Testis (tissue), 3 donors: ENCODE data around the gene SINHCAF. TPM values are rescaled to one million over a fixed set of nuclear protein-coding genes. Genes with fewer than 3 reads are reported as not detected.

Experiments
- DNase-seq: peaks from one replicate; pipeline ENCODE4 v3.0.0-alpha.2; 2019
- H3K27ac ChIP-seq, 2 donors: fragments of 200-600 bp; sonication (generic); one replicate each; pipeline ENCODE4 v1.5.1; 2019
- H3K27me3 ChIP-seq: fragments of 200-600 bp; sonication (generic); one replicate; pipeline ENCODE4 v1.5.1; 2019
- H3K36me3 ChIP-seq: fragments of 200-600 bp; sonication (generic); one replicate; pipeline ENCODE4 v1.5.1; 2017; ENCODE audit warnings: low read depth; ENCODE audit errors: missing control alignments
- H3K4me1 ChIP-seq: fragments of 200-600 bp; sonication (generic); one replicate; pipeline ENCODE4 v1.5.1; 2019
- H3K4me3 ChIP-seq, 2 donors: fragments of 200-600 bp; sonication (generic); one replicate each; pipeline ENCODE4 v1.5.1; 2017 to 2019
- H3K9me3 ChIP-seq: fragments of 200-600 bp; sonication (generic); one replicate; pipeline ENCODE4 v1.5.1; 2017
- CTCF ChIP-seq, 3 experiments: fragments of 450-650 bp in 2 of 3; fragments of 200-600 bp in 1 of 3; sonication (generic) in 1 of 3; IDR thresholded peaks; one replicate each; pipeline ENCODE4 v1.5.1; 2016 to 2019; ENCODE audit warnings: antibody characterized with exemption in 3 of 3, mild to moderate bottlenecking in 2 of 3, moderate library complexity in 1 of 3
- POLR2A ChIP-seq: fragments of 450-650 bp; IDR thresholded peaks from one replicate; pipeline ENCODE4 v1.6.1; 2017; ENCODE audit warnings: antibody characterized with exemption, mild to moderate bottlenecking, moderate library complexity
- WGBS, 2 donors: methylation state at CpG; one replicate each; pipeline ENCODE4 v1.1.5; 2018; 5-methylcytosine and 5-hydroxymethylcytosine counted together
- intact Hi-C: fragments of 100-400 bp; cut with DNase I; formaldehyde crosslinking; loops from one replicate; pipeline ENCODE4 v1.15.1; 2023; ENCODE audit warnings: low total_unique reads
- polyA plus RNA-seq: library from polyadenylated mRNA; stranded (reverse); fragments of 350-450 nt; fragmentation: Illumina TruSeq; extraction: RNeasy Lipid Tissue Mini Kit (QIAGEN cat#74804); gene quantifications from one replicate; pipeline ENCODE4 v1.2.3, GENCODE V29; 2014; ENCODE audit warnings: low read depth, low replicate concordance; ENCODE audit not compliant: insufficient read depth
- total RNA-seq, 2 donors: library from RNA; depleted of rRNA; stranded (reverse); fragments of >200 nt; gene quantifications; one replicate each; pipeline ENCODE4 v1.2.3, GENCODE V29; 2016

SINHCAF gene
- total and polyA plus RNA-seq, 3 donors from 2014 or later = 45.2 to 47.9 (median 46.8) TPM

- no peaks in the 10 kb centered on the region for H3K9me3 ChIP-seq
- WGBS, 2 donors = 22 to 34% methylated on average over 21 of the region's 21 CpGs
- peak overlapping the region in 1 of 2 donors; percentile 9 for H3K4me3 ChIP-seq
- H3K27ac ChIP-seq = no peak overlapping the region
- intact Hi-C loops = no loop called here
- no peaks in the 10 kb centered on the region for H3K4me1 ChIP-seq
- H3K36me3 ChIP-seq = no peaks in the 10 kb centered on the region
- peak; percentile 28 for DNase-seq
- TF ChIP-seq POLR2A = no peak
- TF ChIP-seq CTCF (IDR thresholded peaks at IDR 0.05) = no peak
- no peaks in the 10 kb centered on the region for H3K27me3 ChIP-seq
Observed at GRCh38 chr12:31369712-31370521, 44.0 kb upstream of the SINHCAF start.

GRCh38 chr12:31368666-31369361, 42.9 kb upstream of the SINHCAF start:
- H3K4me3 ChIP-seq = no peak overlapping the region
- H3K4me1 ChIP-seq = no peaks in the 10 kb centered on the region
- 39 to 45% methylated on average over 8 of the region's 8 CpGs for WGBS, 2 donors
- H3K27ac ChIP-seq = no peak overlapping the region
- TF ChIP-seq POLR2A (no peak), CTCF (IDR thresholded peaks at IDR 0.05) (no peak)
- no peaks in the 10 kb centered on the region for H3K27me3 ChIP-seq
- H3K9me3 ChIP-seq = no peaks in the 10 kb centered on the region
- DNase-seq = no peak
- no peaks in the 10 kb centered on the region for H3K36me3 ChIP-seq
- intact Hi-C loops = no loop called here

- 74 to 82% methylated on average over 11 of the region's 11 CpGs for WGBS, 2 donors
- intact Hi-C loops = no loop called here
- H3K27ac ChIP-seq = no peak overlapping the region
- H3K36me3 ChIP-seq = no peaks in the 10 kb centered on the region
- no peaks in the 10 kb centered on the region for H3K27me3 ChIP-seq
- DNase-seq = no peak
- no peak overlapping the region for H3K4me3 ChIP-seq
- TF ChIP-seq CTCF (IDR thresholded peaks at IDR 0.05) (no peak), POLR2A (no peak)
- H3K4me1 ChIP-seq = no peaks in the 10 kb centered on the region
- no peaks in the 10 kb centered on the region for H3K9me3 ChIP-seq
Observed at GRCh38 chr12:31366104-31366621, 40.2 kb upstream of the SINHCAF start.

- intact Hi-C loops = no loop called here
- Histone ChIP-seq H3K9me3 (no peaks in the 10 kb centered on the region), H3K27ac (no peak overlapping the region), H3K4me1 (no peaks in the 10 kb centered on the region), H3K27me3 (no peaks in the 10 kb centered on the region), H3K36me3 (no peaks in the 10 kb centered on the region), H3K4me3 (no peak overlapping the region)
- TF ChIP-seq CTCF (IDR thresholded peaks at IDR 0.05) = no peak
- TF ChIP-seq POLR2A = no peak
- DNase-seq = no peak
- 82 to 100% methylated on average over 1 to 2 of the region's 2 CpGs for WGBS, 2 donors
Observed at GRCh38 chr12:31363831-31364230, 37.9 kb upstream of the SINHCAF start.
